Endothelial cell of umbilical vein (primary cell): ENCODE data around the gene PXYLP1.

Source experiments
- EZH2 ChIP-seq: IDR thresholded peaks from 2 replicates; pipeline ENCODE4 v1.6.1; 2012; ENCODE audit warnings: borderline replicate concordance, low read depth, mild to moderate bottlenecking, moderate library complexity, low read length, inconsistent platforms; ENCODE audit not compliant: severe bottlenecking
- FOS ChIP-seq: IDR thresholded peaks from 2 replicates; pipeline ENCODE4 v1.6.1; 2011; ENCODE audit warnings: mild to moderate bottlenecking, low read length, moderate library complexity, borderline replicate concordance; ENCODE audit not compliant: insufficient read depth
- GATA2 ChIP-seq: IDR thresholded peaks from 2 replicates; pipeline ENCODE4 v1.7.0; 2011; ENCODE audit warnings: low read depth, mild to moderate bottlenecking, moderate library complexity, mixed read lengths, low read length; ENCODE audit not compliant: insufficient read length, insufficient read depth
- JUN ChIP-seq: IDR thresholded peaks from 2 replicates; pipeline ENCODE4 v1.6.1; 2011; ENCODE audit warnings: borderline replicate concordance, low read depth; ENCODE audit not compliant: insufficient read length, insufficient read depth
- MAX ChIP-seq: IDR thresholded peaks from 2 replicates; pipeline ENCODE4 v1.6.1; 2011; ENCODE audit not compliant: insufficient read depth, insufficient read length
- MYC ChIP-seq: IDR thresholded peaks from one replicate; pipeline ENCODE4 v1.6.1; 2011; ENCODE audit warnings: mild to moderate bottlenecking, low read depth, low read length
- POLR2A ChIP-seq: IDR thresholded peaks from 2 replicates; pipeline ENCODE4 v1.6.1; 2012; ENCODE audit warnings: low read depth, mild to moderate bottlenecking, control low read depth, low read length
- POLR2AphosphoS5 ChIP-seq: IDR thresholded peaks from 2 replicates; pipeline ENCODE4 v1.6.1; 2012; ENCODE audit warnings: low read depth, mild to moderate bottlenecking, control low read depth, low read length, moderate library complexity; ENCODE audit not compliant: insufficient read depth
- TF ChIP-seq, protein P1 (sequence below), 2 donors: IDR thresholded peaks; 1 replicate in 1 of 2; 2 replicates in 1 of 2; pipeline ENCODE4 v1.5.1; 2011; ENCODE audit warnings: low read length in 2 of 2, mild to moderate bottlenecking in 2 of 2, moderate library complexity in 2 of 2, control low read depth in 1 of 2, inconsistent platforms in 1 of 2, low read depth in 1 of 2; ENCODE audit not compliant: insufficient read depth in 1 of 2; ENCODE audit errors: extremely low read depth in 1 of 2

DNA sequence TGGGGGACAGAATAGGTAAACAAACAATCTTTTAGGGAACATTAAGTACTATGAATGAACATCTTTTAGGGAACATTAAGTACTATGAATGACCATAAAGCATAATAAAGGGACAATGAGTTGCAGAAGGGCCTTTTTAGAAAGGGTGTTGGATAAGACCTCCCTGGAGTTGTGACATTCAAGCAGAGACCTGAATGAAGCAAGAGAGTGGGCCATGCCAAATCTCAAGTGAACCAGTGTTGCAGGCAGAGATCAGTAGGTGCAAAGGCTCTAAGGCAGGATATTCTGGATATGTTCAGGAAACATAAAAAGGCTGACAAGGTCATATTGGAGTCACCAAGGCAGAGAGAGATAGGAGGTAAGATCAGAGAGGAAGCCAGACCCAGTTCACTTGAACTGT lies 107.3 kb downstream of the PXYLP1 start:
- TF ChIP-seq, protein P1, sequence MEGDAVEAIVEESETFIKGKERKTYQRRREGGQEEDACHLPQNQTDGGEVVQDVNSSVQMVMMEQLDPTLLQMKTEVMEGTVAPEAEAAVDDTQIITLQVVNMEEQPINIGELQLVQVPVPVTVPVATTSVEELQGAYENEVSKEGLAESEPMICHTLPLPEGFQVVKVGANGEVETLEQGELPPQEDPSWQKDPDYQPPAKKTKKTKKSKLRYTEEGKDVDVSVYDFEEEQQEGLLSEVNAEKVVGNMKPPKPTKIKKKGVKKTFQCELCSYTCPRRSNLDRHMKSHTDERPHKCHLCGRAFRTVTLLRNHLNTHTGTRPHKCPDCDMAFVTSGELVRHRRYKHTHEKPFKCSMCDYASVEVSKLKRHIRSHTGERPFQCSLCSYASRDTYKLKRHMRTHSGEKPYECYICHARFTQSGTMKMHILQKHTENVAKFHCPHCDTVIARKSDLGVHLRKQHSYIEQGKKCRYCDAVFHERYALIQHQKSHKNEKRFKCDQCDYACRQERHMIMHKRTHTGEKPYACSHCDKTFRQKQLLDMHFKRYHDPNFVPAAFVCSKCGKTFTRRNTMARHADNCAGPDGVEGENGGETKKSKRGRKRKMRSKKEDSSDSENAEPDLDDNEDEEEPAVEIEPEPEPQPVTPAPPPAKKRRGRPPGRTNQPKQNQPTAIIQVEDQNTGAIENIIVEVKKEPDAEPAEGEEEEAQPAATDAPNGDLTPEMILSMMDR (IDR thresholded peaks at IDR 0.05; ENCODE audit: extremely low read depth in 1 of 2, insufficient read depth in 1 of 2, low read depth in 1 of 2, low read length in 2 of 2): no peak
- TF ChIP-seq POLR2A: no peak
- TF ChIP-seq MAX: no peak
- TF ChIP-seq EZH2: no peak
- no peak for TF ChIP-seq POLR2AphosphoS5
- no peak for TF ChIP-seq JUN
- no peak for TF ChIP-seq MYC
- TF ChIP-seq GATA2: no peak
- TF ChIP-seq FOS: no peak
